Activated CD4-positive, CD25-positive, alpha-beta regulatory T cell treated with anti-CD3 and anti-CD28 coated beads, Interleukin-2, amount 50 U/mL, for 72 hours (primary cell): ENCODE measurements around the gene CAT.

ENCODE experiments used
- DNase-seq: peaks from one replicate; pipeline ENCODE4 v3.0.0; 2021

The CAT gene

GRCh38 chr11:34461215-34461614 lies 22.5 kb downstream of the CAT start:
- DNase-seq: no peak

DNA sequence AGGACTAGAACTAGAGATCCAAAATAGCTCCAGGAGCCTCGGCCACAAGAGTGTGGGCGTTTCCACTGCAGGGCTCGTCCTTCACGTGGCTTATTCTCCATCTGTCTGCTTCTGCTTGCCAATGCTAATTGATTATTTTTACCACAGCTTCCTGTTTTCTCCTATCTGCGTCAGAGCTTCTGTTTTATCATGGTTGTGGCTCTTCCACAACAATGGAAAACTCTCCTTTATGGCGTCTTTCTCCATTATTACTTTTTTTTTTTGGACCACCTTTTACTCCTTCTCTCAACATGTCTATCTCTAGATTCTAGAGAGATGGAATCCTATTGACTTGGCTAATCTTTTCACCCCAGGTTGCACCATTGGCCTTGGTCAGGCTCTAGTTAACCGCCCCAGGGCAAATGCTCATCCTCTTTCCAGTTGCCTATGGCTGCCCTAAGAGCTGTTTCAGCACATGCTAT lies 25.9 kb downstream of the CAT start:
- DNase-seq: no peak

DNA sequence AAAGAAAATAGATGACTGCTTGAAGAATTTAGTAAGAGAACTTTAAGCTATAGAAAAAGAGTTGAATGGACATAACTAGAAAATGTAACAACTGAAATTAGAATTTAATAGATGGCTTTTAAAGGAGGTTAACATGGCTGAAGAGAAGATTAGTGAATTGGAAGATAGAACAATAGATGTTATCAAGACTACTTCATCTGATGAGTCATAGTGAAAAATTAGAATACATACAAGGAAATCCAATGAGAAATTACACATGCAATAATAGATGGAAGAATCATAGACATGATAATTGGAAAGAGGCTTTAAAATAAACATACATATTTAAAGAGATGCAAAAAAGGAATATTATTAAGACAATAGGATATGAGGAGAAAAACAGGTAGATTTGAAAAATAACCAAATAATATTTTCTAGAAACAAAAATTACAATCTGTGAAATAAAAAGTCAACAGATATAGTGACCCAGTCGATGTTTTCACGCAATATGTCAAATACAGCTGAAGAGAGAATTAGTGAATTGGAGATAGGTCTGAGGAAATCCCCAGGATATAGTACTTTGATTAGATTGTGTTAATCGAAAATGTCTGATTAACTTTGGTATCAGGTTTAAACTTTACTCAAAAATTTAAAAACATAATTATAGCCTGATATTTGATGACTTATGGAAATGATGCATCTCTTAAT lies 28.2 kb downstream of the CAT start:
- no peak for DNase-seq

DNA sequence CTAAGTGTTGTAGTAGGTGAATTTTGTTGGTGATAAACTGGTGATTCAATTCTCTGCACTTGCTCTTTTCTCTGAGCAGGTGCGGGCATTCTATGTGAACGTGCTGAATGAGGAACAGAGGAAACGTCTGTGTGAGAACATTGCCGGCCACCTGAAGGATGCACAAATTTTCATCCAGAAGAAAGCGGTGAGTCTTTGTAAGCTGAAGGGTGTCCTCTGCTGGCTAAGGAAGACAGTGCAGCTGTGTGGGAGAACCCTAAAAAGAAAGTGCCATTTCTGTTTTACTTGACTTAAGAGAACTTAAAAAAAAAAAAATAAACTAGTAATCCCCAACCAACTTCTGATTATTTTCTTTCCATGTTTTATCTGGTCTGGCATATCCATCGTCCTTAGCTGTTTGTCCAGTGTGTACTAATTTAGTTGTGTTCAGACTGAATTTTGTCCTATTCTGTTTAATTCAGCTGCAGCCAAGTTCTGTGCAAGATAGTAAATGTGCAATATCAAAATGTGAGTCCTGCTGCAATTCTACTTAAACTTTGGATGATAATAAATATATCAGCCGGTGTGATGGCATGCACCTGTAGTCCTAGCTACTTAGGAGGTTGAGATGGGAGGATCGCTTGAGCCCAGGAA lies 29.6 kb downstream of the CAT start:
- DNase-seq: peak; percentile 37

GRCh38 chr11:34473603-34474169 lies 35.0 kb downstream of the CAT start:
- DNase-seq: no peak

DNA sequence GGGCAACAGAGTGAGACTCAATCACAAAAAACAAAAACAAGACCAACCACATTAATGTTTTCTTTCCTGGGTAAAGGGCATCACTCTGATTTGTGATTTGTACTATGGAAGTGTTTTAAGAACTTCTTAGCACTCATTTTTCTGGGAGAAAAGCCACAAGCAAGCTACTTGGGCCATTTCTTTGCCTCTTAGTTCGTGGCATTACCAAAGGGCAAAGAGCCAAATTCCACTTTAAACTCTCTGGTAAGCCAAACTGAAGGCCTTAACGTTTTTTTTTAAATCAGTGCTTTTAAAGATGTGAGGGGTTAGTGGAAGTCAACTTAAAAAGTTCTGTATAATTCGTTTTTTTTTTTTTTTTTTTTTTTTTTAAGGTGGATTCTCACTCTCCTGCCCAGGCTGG lies 36.9 kb downstream of the CAT start:
- DNase-seq: no peak

- no peak for DNase-seq
Measured at GRCh38 chr11:34476849-34477248, 38.1 kb downstream of the CAT start.

GRCh38 chr11:34478845-34479663 lies 40.3 kb downstream of the CAT start:
- DNase-seq: no peak

GRCh38 chr11:34480314-34480713 lies 41.6 kb downstream of the CAT start:
- DNase-seq: no peak

- no peak for DNase-seq
Measured at GRCh38 chr11:34481307-34481706, 42.6 kb downstream of the CAT start.

DNA sequence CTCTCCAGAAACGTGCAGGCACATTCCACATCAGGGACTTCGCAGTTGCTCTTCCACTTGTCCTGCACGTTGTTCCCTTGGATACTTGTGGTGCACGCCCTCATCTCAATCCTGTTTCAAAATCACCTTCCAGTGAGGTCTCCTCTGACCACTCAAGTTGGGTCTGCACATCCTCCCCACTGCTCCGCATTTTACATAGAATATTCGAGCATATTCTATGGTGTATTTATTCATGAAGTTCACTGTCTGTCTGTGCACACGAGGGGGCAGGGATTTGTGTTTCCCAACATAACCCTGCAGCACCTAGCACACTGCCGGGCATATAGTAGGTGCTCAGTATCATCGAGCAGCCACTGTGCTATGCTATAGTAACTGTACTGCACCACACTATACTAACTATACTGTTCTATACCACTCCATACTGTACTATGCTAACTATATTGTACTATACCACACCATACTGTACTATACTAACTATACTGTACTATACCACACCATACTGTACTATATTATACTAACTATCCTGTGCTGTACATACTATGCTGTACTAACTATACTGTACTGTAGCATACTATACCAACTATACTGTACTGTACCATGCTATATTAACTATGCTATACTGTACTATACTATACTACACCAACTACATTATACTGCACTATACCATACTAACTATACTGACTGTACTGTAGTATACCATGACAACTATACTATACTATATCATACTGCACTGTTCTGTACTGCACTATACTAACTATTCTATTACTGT lies 44.6 kb downstream of the CAT start:
- DNase-seq: no peak

- no peak for DNase-seq
Measured at GRCh38 chr11:34487430-34487829, 48.7 kb downstream of the CAT start.

- no peak for DNase-seq
Measured at GRCh38 chr11:34488855-34489557, 50.3 kb downstream of the CAT start.

DNA sequence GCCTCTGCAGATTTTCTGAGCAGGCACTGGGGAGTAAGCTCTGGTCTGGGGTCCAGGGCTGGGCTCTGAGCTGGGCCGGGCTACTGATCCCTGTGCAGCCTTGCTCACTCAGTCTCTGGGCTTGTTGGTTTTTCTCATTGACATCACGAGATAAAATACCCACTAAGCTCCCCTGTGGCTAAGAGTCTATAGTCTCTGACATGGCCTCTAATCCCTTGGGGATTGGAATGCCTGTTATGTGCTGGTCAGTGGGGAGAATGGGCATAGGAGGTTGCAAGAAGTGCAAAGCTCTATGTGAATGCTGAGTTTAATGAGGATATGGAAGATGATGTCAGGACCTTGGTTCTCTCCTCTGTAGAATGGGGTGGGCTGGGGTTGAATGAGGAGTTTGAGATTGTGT lies 51.6 kb downstream of the CAT start:
- no peak for DNase-seq

DNA sequence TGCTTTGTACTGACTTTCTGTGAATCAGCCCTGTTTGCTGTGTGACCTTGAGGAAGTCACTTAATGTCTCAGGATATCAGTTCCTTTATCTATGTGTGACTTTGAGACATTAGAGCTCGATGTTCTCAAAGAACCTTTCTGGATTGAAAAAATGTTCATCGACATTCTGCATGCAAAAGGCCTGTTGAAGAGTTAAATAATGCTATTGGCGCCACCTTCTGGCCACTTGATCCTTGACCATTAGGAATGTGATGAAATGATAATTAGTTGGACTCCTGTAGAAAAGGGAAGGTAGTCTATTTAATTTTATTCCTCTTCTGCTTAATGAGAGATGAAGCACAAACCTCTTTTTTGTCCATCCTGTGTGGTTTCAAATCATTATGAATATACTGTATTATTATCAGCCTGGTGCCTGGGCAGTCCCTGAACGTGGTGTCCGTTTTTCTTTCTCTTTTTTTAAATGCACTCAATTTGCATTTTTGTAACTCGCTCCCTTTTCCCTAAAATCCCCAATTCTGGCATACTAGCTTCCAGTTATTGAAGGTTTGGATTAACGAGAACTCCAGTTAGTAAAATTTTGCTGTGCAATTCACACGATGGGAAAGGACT lies 54.2 kb downstream of the CAT start:
- peak; percentile 37 for DNase-seq

- DNase-seq: no peak
Measured at GRCh38 chr11:34493468-34493867, 54.7 kb downstream of the CAT start.

DNA sequence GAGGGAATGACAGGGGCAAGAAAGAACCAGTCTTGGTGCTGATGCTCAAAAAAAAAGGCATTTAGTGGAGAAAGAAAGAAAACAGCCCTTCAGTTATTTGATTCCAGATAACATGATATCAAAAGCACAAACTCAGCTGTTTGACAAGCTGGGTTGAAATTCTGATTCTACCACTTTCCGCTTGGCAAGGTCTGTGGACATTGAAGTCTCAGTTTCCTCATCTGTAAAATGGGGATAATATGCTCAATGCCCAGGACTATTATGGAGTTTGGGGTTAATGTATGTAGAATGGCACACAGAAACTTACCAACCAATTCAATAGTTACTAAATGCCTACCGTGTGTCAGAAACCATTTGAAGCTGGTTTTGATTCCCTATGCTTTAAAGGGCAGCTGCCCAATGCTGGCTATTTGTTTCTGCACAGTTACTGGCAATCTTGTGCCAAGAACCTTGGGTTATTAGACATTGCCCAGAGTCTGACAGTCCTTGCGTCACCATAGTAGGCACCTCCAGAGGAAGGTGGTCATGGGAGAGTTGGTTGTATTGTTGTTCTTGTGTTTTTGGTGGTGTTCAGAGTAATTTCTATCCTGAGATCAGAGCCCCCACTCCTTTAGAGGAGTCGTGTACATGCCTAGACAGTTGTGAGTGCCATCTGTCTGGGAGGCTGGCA lies 55.3 kb downstream of the CAT start:
- DNase-seq: no peak

DNA sequence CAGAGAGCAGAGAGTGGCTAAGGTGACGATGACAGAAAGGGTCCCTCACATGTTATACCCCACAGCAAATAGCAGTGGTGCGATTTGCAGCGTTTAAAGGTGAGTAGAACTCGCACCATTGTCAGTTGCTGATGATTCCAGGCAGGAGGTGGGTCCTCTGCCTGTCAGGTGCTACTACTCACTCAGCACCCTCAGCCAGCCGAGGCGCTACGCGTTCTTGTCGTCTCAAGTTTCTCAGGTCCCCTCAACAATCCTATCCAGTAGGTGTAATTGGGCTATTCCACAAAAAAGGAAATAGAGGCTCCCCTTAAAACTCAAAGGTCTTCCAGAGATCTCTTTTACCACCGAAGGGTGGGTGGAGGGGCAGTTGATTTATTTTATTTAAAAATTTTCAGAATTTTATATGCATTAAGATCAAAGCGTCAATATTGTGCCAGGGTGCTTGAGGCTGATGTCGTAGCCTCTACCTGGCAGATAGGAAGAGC lies 56.5 kb downstream of the CAT start:
- no peak for DNase-seq

DNA sequence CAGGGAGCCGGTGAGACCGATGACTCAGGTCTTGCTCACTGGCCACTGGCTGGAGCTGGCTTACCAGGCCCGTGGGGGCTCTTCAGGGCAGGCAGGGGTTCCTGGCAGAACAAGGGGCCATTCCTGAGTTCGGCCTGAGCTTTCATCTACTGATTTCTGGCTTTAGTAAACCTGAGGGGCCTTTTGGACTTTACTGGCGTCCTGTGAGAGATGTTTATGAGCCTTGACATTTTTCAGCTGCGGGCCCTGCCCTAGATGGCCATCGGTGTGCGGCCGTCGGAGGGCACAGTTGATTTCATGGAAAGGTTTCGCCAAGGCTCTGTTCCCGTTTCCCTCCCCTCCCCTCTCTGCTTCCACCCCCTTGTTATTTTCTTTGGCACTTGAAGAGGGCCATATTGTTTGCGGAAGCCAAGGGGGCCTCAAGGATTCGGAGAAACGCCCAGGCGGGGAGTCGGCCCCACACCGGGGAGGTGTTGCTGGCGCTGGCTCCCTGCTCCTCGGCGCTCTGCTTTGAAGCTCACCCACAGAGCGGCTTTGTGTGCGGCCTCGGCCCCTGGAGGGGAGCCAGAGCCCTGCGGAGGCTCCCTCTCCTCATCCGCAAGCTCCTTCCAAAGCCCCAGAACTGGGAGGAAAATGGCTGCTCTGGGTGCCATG lies 57.1 kb downstream of the CAT start:
- no peak for DNase-seq

DNA sequence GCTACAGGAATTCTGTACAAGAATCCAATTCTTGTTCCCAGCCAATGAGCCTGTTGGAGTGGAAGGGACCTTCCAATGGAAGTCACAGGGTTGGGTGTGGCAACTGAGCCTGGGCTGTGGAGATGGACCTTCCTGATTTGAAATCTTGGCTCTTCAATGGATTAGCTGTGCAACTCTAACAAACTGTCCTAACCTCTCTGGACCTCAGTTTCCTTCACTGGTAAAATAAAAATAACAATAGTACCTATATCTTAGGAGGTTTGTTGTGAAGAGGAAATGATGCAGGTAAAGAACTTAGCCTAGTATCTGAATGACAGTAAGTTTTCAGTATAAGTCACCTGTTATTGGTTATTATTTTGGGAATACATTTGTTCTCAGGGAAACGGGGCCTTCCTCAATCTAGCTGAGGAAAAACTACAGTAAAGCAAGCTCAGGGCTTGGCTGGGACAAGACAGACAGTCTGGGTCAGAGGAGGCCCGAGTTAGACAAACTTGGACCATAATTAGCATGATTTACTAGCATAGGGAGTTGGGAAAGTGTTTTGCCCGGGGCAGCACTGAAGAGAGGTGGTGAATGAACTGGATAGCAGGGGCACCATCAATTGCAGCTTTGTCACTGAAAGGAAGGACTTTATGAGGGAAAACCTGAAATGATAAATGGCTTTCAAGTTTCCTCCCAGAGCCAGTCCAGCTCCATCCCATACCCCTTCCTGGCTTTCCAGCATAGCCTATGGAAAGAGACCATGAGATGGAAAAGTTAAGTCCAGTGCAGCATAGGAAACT lies 61.2 kb downstream of the CAT start:
- no peak for DNase-seq
